NCI-H2081 (cell line): Measurements from ENCODE around the gene XYLT1.

ENCODE experiments used
- DNase-seq, 2 experiments: peaks; one replicate each; lab custom pipeline; 2025; lab: John Stamatoyannopoulos, UW

The XYLT1 gene

GRCh38 chr16:17278988-17279387 is 191.8 kb downstream of the XYLT1 start:
- no peak for DNase-seq

GRCh38 chr16:17277981-17278381 is 192.8 kb downstream of the XYLT1 start:
- DNase-seq: no peak

GRCh38 chr16:17276610-17277009 is 194.2 kb downstream of the XYLT1 start:
- DNase-seq: no peak

GRCh38 chr16:17276010-17276530 is 194.7 kb downstream of the XYLT1 start:
- DNase-seq: no peak

- DNase-seq: no peak
Observed at GRCh38 chr16:17275076-17276009, 195.4 kb downstream of the XYLT1 start.

GRCh38 chr16:17273142-17273561 is 197.6 kb downstream of the XYLT1 start:
- no peak for DNase-seq

- DNase-seq: no peak
Observed at GRCh38 chr16:17272716-17273115, 198.0 kb downstream of the XYLT1 start.

GRCh38 chr16:17271687-17272086 is 199.1 kb downstream of the XYLT1 start:
- DNase-seq: no peak

GRCh38 chr16:17270683-17271109 is 200.1 kb downstream of the XYLT1 start:
- DNase-seq: no peak

GRCh38 chr16:17270111-17270510 is 200.6 kb downstream of the XYLT1 start:
- no peak for DNase-seq

- DNase-seq: no peak
Observed at GRCh38 chr16:17269439-17269838, 201.3 kb downstream of the XYLT1 start.

- DNase-seq: peak; percentile 76 to 91
Observed at GRCh38 chr16:17266608-17267313, 204.0 kb downstream of the XYLT1 start.

- no peak for DNase-seq
Observed at GRCh38 chr16:17265154-17265553, 205.6 kb downstream of the XYLT1 start.

- DNase-seq: no peak
Observed at GRCh38 chr16:17261197-17261858, 209.4 kb downstream of the XYLT1 start.

- DNase-seq: no peak
Observed at GRCh38 chr16:17260276-17260849, 210.4 kb downstream of the XYLT1 start.

GRCh38 chr16:17259751-17260270 is 210.9 kb downstream of the XYLT1 start:
- no peak for DNase-seq

GRCh38 chr16:17258848-17259713 is 211.7 kb downstream of the XYLT1 start:
- DNase-seq: no peak

GRCh38 chr16:17258077-17258599 is 212.6 kb downstream of the XYLT1 start:
- no peak for DNase-seq

- no peak for DNase-seq
Observed at GRCh38 chr16:17257426-17258023, 213.2 kb downstream of the XYLT1 start.

- no peak for DNase-seq
Observed at GRCh38 chr16:17252701-17253100, 218.1 kb downstream of the XYLT1 start.
